Fibroblast of skin of right quadriceps (primary cell): ENCODE data around the gene BCOR.

ENCODE experiments used
- DNase-seq: peaks from one replicate; pipeline ENCODE4 v3.0.0-alpha.2; 2013

The BCOR gene

GRCh38 chrX:40015693-40016092, 82.1 kb downstream of the BCOR start:
- DNase-seq = no peak

GRCh38 chrX:40013266-40014195, 84.2 kb downstream of the BCOR start:
- peak; percentile 57 for DNase-seq

- DNase-seq = no peak
Measured at GRCh38 chrX:40012868-40013265, 84.9 kb downstream of the BCOR start.

- peak; percentile 34 for DNase-seq
Measured at GRCh38 chrX:40012039-40012867, 85.5 kb downstream of the BCOR start.

- DNase-seq = no peak
Measured at GRCh38 chrX:40011322-40012038, 86.3 kb downstream of the BCOR start.

- DNase-seq = peak; percentile 29
Measured at GRCh38 chrX:40010550-40011321, 87.0 kb downstream of the BCOR start.

GRCh38 chrX:40009890-40010289, 87.9 kb downstream of the BCOR start:
- DNase-seq = no peak

- peak; percentile 24 for DNase-seq
Measured at GRCh38 chrX:40009462-40009851, 88.3 kb downstream of the BCOR start.

GRCh38 chrX:40008791-40009461, 88.8 kb downstream of the BCOR start:
- no peak for DNase-seq

GRCh38 chrX:40007756-40008705, 89.7 kb downstream of the BCOR start:
- no peak for DNase-seq

- DNase-seq = peak; percentile 24
Measured at GRCh38 chrX:40007131-40007755, 90.5 kb downstream of the BCOR start.

GRCh38 chrX:40006106-40007017, 91.4 kb downstream of the BCOR start:
- no peak for DNase-seq

GRCh38 chrX:40005292-40006011, 92.3 kb downstream of the BCOR start:
- no peak for DNase-seq

- no peak for DNase-seq
Measured at GRCh38 chrX:40004921-40005291, 92.9 kb downstream of the BCOR start.

GRCh38 chrX:40004246-40004535, 93.6 kb downstream of the BCOR start:
- no peak for DNase-seq

GRCh38 chrX:40003428-40004245, 94.1 kb downstream of the BCOR start:
- peak; percentile 44 for DNase-seq

GRCh38 chrX:40003071-40003427, 94.7 kb downstream of the BCOR start:
- no peak for DNase-seq
